MM.1S (cell line): ENCODE data around the gene AZU1.

Experiments used
- DNase-seq: peaks from one replicate; pipeline ENCODE4 v3.0.0-alpha.2; 2015
- H2AFZ ChIP-seq: fragments of 300-600 bp; sonication (generic); 2 replicates; pipeline ENCODE4 v1.6.0; 2016; ENCODE audit warnings: antibody characterized with exemption, low read length
- H3F3A ChIP-seq: fragments of 300-600 bp; sonication (generic); 2 replicates; pipeline ENCODE4 v1.6.1; 2016; ENCODE audit warnings: mild to moderate bottlenecking, antibody characterized with exemption, low read length, moderate library complexity, mixed read lengths; ENCODE audit not compliant: insufficient read depth
- H3K27ac ChIP-seq: fragments of 300-600 bp; sonication (generic); 2 replicates; pipeline ENCODE4 v1.5.1; 2016; ENCODE audit warnings: mild to moderate bottlenecking, low read length
- H3K27me3 ChIP-seq: fragments of 300-600 bp; sonication (generic); replicated peaks from 2 replicates; pipeline ENCODE4 v1.6.0; 2016; ENCODE audit warnings: low read length; ENCODE audit not compliant: insufficient read depth
- H3K36me3 ChIP-seq: fragments of 300-600 bp; sonication (generic); replicated peaks from 2 replicates; pipeline ENCODE4 v1.6.1; 2016; ENCODE audit warnings: mild to moderate bottlenecking, low read length, mixed read lengths; ENCODE audit not compliant: insufficient read depth
- H3K4me1 ChIP-seq: fragments of 300-600 bp; sonication (generic); 2 replicates; pipeline ENCODE4 v1.6.1; 2016; ENCODE audit warnings: low read length, mixed read lengths
- H3K4me2 ChIP-seq: fragments of 300-600 bp; sonication (generic); 2 replicates; pipeline ENCODE4 v1.6.0; 2016; ENCODE audit warnings: low read depth, low read length
- H3K4me3 ChIP-seq: fragments of 300-600 bp; sonication (generic); 2 replicates; pipeline ENCODE4 v1.5.1; 2016; ENCODE audit warnings: low read length, mixed read lengths
- H3K79me2 ChIP-seq: fragments of 300-600 bp; sonication (generic); 2 replicates; pipeline ENCODE4 v1.6.1; 2016; ENCODE audit warnings: mixed run types, low read length, mixed read lengths
- H3K9ac ChIP-seq: fragments of 300-600 bp; sonication (generic); 2 replicates; pipeline ENCODE4 v1.6.1; 2016; ENCODE audit warnings: low read length, mixed read lengths
- H3K9me2 ChIP-seq: fragments of 300-600 bp; sonication (generic); replicated peaks from 2 replicates; pipeline ENCODE4 v1.6.1; 2016; ENCODE audit warnings: mild to moderate bottlenecking, low read length, mixed read lengths; ENCODE audit not compliant: insufficient read depth
- H3K9me3 ChIP-seq: fragments of 300-600 bp; sonication (generic); replicated peaks from 2 replicates; pipeline ENCODE4 v1.6.1; 2016; ENCODE audit warnings: mild to moderate bottlenecking, low read length, mixed read lengths; ENCODE audit not compliant: insufficient read depth
- H4K20me1 ChIP-seq: fragments of 300-600 bp; sonication (generic); 2 replicates; pipeline ENCODE4 v1.6.1; 2016; ENCODE audit warnings: mild to moderate bottlenecking, low read length, moderate library complexity, mixed read lengths; ENCODE audit not compliant: insufficient read depth
- EZH2 ChIP-seq: fragments of 300-600 bp; sonication (generic); optimal IDR thresholded peaks from 2 replicates; pipeline ENCODE3; 2017; ENCODE audit warnings: low read depth, mild to moderate bottlenecking, antibody characterized with exemption, low read length, mixed read lengths
- EZH2phosphoT487 ChIP-seq: fragments of 300-600 bp; sonication (generic); IDR thresholded peaks from 2 replicates; pipeline ENCODE4 v1.6.1; 2018; ENCODE audit warnings: antibody characterized with exemption, low read length
- TF ChIP-seq, protein P1 (sequence below): fragments of 300-600 bp; sonication (generic); IDR thresholded peaks from 2 replicates; pipeline ENCODE4 v1.5.1; 2016; ENCODE audit warnings: antibody characterized with exemption, low read length, mixed read lengths

Gene AZU1

GRCh38 chr19:829129-829758 is 1.6 kb downstream of the AZU1 start:
- H3K4me2 ChIP-seq, result no peak overlapping the region
- H3K4me1 ChIP-seq, result no peaks in the 10 kb centered on the region
- H2AFZ ChIP-seq, result no peak overlapping the region
- no peaks in the 10 kb centered on the region for H3F3A ChIP-seq
- TF ChIP-seq EZH2phosphoT487 (no peak), EZH2 (no peak)
- TF ChIP-seq, protein P1, sequence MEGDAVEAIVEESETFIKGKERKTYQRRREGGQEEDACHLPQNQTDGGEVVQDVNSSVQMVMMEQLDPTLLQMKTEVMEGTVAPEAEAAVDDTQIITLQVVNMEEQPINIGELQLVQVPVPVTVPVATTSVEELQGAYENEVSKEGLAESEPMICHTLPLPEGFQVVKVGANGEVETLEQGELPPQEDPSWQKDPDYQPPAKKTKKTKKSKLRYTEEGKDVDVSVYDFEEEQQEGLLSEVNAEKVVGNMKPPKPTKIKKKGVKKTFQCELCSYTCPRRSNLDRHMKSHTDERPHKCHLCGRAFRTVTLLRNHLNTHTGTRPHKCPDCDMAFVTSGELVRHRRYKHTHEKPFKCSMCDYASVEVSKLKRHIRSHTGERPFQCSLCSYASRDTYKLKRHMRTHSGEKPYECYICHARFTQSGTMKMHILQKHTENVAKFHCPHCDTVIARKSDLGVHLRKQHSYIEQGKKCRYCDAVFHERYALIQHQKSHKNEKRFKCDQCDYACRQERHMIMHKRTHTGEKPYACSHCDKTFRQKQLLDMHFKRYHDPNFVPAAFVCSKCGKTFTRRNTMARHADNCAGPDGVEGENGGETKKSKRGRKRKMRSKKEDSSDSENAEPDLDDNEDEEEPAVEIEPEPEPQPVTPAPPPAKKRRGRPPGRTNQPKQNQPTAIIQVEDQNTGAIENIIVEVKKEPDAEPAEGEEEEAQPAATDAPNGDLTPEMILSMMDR, result no peak
- H4K20me1 ChIP-seq, result no peaks in the 10 kb centered on the region
- no peaks in the 10 kb centered on the region for H3K9me2 ChIP-seq
- H3K4me3 ChIP-seq, result no peak overlapping the region
- H3K9me3 ChIP-seq, result no peaks in the 10 kb centered on the region
- H3K9ac ChIP-seq, result no peak overlapping the region
- DNase-seq, result no peak
- no peak overlapping the region for H3K27ac ChIP-seq
- peaks cover 77% of the 10 kb centered on the region for H3K27me3 ChIP-seq
- no peaks in the 10 kb centered on the region for H3K79me2 ChIP-seq
- no peaks in the 10 kb centered on the region for H3K36me3 ChIP-seq

DNA sequence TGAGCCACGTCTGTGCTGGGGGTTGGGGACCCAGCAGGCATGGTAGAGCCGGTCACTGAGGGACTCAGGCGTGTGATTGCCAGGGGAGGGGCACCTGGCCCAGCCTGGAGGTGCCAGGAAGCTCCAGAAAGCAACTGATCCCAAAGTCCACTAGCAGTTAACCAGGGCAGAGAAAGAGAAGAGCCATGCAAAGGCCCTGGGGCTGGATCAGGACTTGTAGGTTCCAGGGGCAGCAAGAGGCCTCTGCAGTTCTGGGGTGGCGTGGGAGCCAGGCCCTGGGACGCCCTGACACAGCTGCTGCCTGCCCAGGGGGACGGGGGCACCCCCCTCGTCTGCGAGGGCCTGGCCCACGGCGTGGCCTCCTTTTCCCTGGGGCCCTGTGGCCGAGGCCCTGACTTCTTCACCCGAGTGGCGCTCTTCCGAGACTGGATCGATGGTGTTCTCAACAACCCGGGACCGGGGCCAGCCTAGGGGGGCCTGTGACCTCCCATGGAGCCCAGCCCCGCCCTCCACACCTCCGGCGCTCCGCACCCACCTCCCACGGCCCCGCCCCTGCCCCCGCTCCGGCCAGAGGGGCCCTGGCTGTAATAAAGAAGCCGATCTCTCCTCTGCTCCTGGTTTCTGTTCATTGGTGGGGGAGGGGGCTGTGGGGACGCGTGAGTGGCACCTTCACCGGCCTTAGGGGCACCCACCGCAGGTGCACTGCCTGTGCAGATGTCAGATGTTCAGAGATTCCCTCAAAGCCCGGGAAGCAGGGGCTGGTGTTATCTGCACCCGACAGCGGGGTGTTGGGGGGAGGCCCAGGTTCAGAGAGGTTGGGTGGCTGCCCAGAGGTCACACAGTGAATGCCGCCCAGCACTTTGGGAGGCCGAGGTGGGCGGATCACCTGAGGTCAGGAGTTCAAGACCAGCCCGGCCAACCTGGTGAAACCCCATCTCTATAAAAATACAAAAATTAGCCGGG is 4.1 kb downstream of the AZU1 start:
- Histone ChIP-seq H3F3A (no peaks in the 10 kb centered on the region), H3K9me2 (no peaks in the 10 kb centered on the region), H3K4me3 (no peak overlapping the region), H3K9ac (no peak overlapping the region), H3K79me2 (no peaks in the 10 kb centered on the region), H4K20me1 (no peaks in the 10 kb centered on the region), H3K27ac (no peak overlapping the region), H3K27me3 (peaks cover 77% of the 10 kb centered on the region), H3K4me2 (no peak overlapping the region), H3K4me1 (no peaks in the 10 kb centered on the region), H3K36me3 (no peaks in the 10 kb centered on the region), H2AFZ (no peak overlapping the region), H3K9me3 (no peaks in the 10 kb centered on the region)
- no peak for DNase-seq
- TF ChIP-seq EZH2 (no peak), EZH2phosphoT487 (no peak)
- TF ChIP-seq, protein P1, result no peak

DNA sequence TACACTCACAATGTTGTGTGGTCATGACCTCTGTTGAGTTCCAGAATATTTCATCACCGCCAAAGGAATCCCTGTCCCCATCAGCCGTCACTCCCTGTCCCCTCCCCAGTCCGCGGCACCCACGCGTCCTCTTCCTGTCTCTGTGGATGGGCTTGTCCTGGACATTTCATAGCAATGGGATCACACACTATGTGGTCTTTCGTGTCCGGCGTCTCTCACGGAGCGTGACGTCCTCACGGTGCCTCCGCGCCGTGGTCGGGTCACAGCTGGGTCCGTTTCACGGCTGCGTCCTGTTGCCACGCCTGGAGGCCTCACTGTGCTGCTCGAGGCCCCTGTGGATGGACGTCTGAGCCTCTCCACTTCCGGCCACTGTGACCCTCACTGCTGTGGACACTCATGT is 6.6 kb downstream of the AZU1 start:
- no peak overlapping the region for H3K9ac ChIP-seq
- H3K9me3 ChIP-seq, result no peaks in the 10 kb centered on the region
- H2AFZ ChIP-seq, result no peak overlapping the region
- H3K79me2 ChIP-seq, result no peaks in the 10 kb centered on the region
- no peak overlapping the region for H3K4me3 ChIP-seq
- DNase-seq, result no peak
- H4K20me1 ChIP-seq, result no peaks in the 10 kb centered on the region
- no peaks in the 10 kb centered on the region for H3K4me1 ChIP-seq
- no peaks in the 10 kb centered on the region for H3K36me3 ChIP-seq
- H3K9me2 ChIP-seq, result no peaks in the 10 kb centered on the region
- H3K4me2 ChIP-seq, result no peak overlapping the region
- TF ChIP-seq, protein P1, result no peak
- TF ChIP-seq EZH2, result no peak
- TF ChIP-seq EZH2phosphoT487, result no peak
- no peaks in the 10 kb centered on the region for H3F3A ChIP-seq
- peaks cover 80% of the 10 kb centered on the region for H3K27me3 ChIP-seq
- H3K27ac ChIP-seq, result no peak overlapping the region
